K562 (cell line): ENCODE data around the gene HSDL2. TPM values are rescaled to one million over a fixed set of nuclear protein-coding genes. Genes with fewer than 3 reads are reported as not detected.
A peak's percentile ranks its signal among the peaks of the same experiment; 100 is the strongest.

Experiments
- ARID2 ChIP-seq: fragments of 450-650 bp; IDR thresholded peaks from 2 replicates; pipeline ENCODE4 v1.6.1; 2017; ENCODE audit warnings: antibody characterized with exemption, mild to moderate bottlenecking
- CXXC5 ChIP-seq: fragments of 250-450 bp; sonication (Bioruptor Pico); IDR thresholded peaks from 2 replicates; pipeline ENCODE4 v1.8.0; 2022; ENCODE audit warnings: inconsistent platforms, mild to moderate bottlenecking, moderate library complexity
- IFI16 ChIP-seq: fragments of 250-450 bp; sonication (Bioruptor Pico); IDR thresholded peaks from 2 replicates; pipeline ENCODE4 v2.1.2; 2022; ENCODE audit warnings: mild to moderate bottlenecking, inconsistent platforms
- MIER1 ChIP-seq: fragments of 450-650 bp; IDR thresholded peaks from 2 replicates; pipeline ENCODE4 v1.6.1; 2016; ENCODE audit warnings: antibody characterized with exemption, mild to moderate bottlenecking, low read depth
- NCOA6 ChIP-seq: fragments of 450-650 bp; IDR thresholded peaks from 2 replicates; pipeline ENCODE4 v1.6.1; 2017; ENCODE audit warnings: mild to moderate bottlenecking
- POLR2G ChIP-seq: fragments of 200-400 bp; formaldehyde crosslinking; IDR thresholded peaks from 2 replicates; pipeline ENCODE4 v1.6.1; 2017; ENCODE audit warnings: low read depth, mild to moderate bottlenecking, antibody characterized with exemption, low read length, moderate library complexity
- RBFOX2 ChIP-seq: fragments of 200-400 bp; formaldehyde crosslinking; IDR thresholded peaks from 2 replicates; pipeline ENCODE4 v1.6.1; 2017; ENCODE audit warnings: low read depth, mild to moderate bottlenecking, low read length, moderate library complexity
- RBM14 ChIP-seq: fragments of 200-400 bp; formaldehyde crosslinking; IDR thresholded peaks from 2 replicates; pipeline ENCODE4 v1.6.1; 2018; ENCODE audit warnings: low read depth, mild to moderate bottlenecking, low read length, moderate library complexity, borderline replicate concordance; ENCODE audit not compliant: insufficient read depth
- RUNX1 ChIP-seq: sonication (generic); IDR thresholded peaks from 2 replicates; pipeline ENCODE4 v1.6.1; 2016; ENCODE audit warnings: antibody characterized with exemption, low read depth
- SIN3A ChIP-seq, 2 experiments: fragments of 150-350 bp in 1 of 2; IDR thresholded peaks; 2 replicates each; pipeline ENCODE4 v1.6.1; 2011 to 2016; ENCODE audit warnings: borderline replicate concordance in 2 of 2, low read depth in 2 of 2, low read length in 2 of 2, mild to moderate bottlenecking in 2 of 2, moderate library complexity in 2 of 2; ENCODE audit not compliant: control insufficient read depth in 1 of 2
- SRF ChIP-seq, 2 experiments: fragments of 250-450, 450-650 bp in 1 of 2; sonication (Bioruptor Pico) in 1 of 2; sonication (generic) in 1 of 2; formaldehyde crosslinking; IDR thresholded peaks; 2 replicates each; pipeline versions ENCODE4 v1.5.0 to v1.5.1; 2020 to 2022; ENCODE audit warnings: mild to moderate bottlenecking in 1 of 2, missing genetic modification reagents in 1 of 2
- TCF7 ChIP-seq: sonication (generic); IDR thresholded peaks from 2 replicates; pipeline ENCODE4 v1.6.1; 2016; ENCODE audit warnings: antibody characterized with exemption, borderline replicate concordance
- YY1 ChIP-seq, 3 experiments: IDR thresholded peaks; 2 replicates each; pipeline ENCODE4 v1.6.1; 2011; ENCODE audit warnings: low read length in 2 of 3, mild to moderate bottlenecking in 2 of 3, moderate library complexity in 2 of 3, borderline replicate concordance in 1 of 3, control low read depth in 1 of 3, low read depth in 1 of 3; ENCODE audit not compliant: insufficient read depth in 3 of 3, insufficient replicate concordance in 2 of 3, control insufficient read depth in 1 of 3, insufficient read length in 1 of 3; ENCODE audit errors: extremely low read depth in 1 of 3
- ZEB2 ChIP-seq: fragments of 450-650 bp; IDR thresholded peaks from 2 replicates; pipeline ENCODE4 v1.6.1; 2016
- ZNF445 ChIP-seq: fragments of 250-450 bp; sonication (Bioruptor Pico); IDR thresholded peaks from 2 replicates; pipeline ENCODE4 v1.4.0; 2020; ENCODE audit warnings: low read depth, mild to moderate bottlenecking, moderate library complexity
- ZSCAN29 ChIP-seq: fragments of 450-650 bp; IDR thresholded peaks from 2 replicates; pipeline ENCODE4 v1.6.1; 2017
- polyA plus RNA-seq, 8 experiments: library from polyadenylated mRNA; depleted of rRNA in 4 of 8; stranded (reverse) in 5 of 8; unstranded in 3 of 8; fragments of >200 nt; fragmentation: Nextera tagmentation in 2 of 8; fragmentation: Illumina TruSeq in 1 of 8; extraction: Ambion mirVana in 2 of 8; extraction: Trizol in 1 of 8; gene quantifications; 2 replicates each; pipeline versions ENCODE4 v1.2.1 to v1.2.3, GENCODE V29; 2011 to 2014; ENCODE audit warnings: inconsistent platforms in 1 of 8, missing spikeins in 1 of 8
- total RNA-seq, 7 experiments: library from RNA; depleted of rRNA in 6 of 7; stranded (reverse); fragments of >200 nt in 6 of 7; fragmentation: Illumina TruSeq in 2 of 7; extraction: Trizol in 2 of 7; gene quantifications; 2 replicates each; pipeline versions ENCODE4 v1.2.1 to v1.2.3, GENCODE V29; 2011 to 2021; ENCODE audit warnings: low replicate concordance in 1 of 7
- TF ChIP-seq, protein P1 (sequence below): fragments of 450-650 bp; IDR thresholded peaks from 2 replicates; pipeline ENCODE4 v1.6.1; 2016; ENCODE audit warnings: low read depth
- TF ChIP-seq, protein P2 (sequence below): fragments of 250-450 bp; sonication (Bioruptor Pico); IDR thresholded peaks from 2 replicates; pipeline ENCODE4 v1.8.0; 2021; ENCODE audit warnings: moderate library complexity, mild to moderate bottlenecking, inconsistent platforms

Gene HSDL2
- total and polyA plus RNA-seq, 9 of the 15 experiments (the other 6 are each of a cell fraction or from before 2014, with no cell fraction given), result 22.8 to 74.1 (median 35.6) TPM

DNA sequence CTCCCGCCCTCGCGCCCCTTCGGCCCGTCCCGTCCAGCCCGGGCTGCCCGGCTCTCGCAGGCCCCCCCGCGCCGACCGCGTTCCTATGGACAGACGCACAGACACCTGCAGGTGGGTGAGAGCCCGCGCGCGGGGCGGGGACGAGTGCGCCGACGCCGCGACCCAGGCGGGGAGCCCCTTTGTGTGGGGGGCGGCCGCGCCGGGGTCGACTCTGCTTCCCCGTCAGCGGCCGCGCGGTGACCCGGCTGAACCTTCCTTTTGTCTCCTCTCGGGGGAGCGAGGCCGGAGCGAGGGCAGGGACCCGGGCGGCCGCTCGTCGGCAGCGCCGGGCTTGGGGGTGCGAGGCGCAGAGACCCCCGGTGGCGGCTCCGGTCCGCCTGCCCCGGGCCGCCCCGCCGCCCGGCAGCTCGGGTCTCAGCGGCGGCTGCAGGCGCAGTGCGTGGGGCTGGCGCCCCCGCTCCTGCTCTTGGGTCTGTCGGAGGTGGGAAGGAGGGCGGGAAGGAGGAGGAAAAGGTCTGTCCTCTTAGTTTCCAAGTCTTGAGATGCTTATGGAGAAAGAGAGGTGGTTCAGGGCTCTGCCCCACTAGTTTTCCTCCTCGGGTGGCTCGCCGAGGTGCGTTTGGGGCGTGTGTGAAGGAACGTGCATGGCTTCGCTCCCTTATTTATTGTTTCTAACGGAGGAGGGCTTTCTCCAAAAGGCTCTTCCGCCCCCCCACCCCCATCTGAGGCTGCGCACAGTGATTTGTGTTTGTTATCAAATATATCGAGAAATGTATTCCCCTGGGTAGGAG, 107.3 kb downstream of the HSDL2 start (continued):
- TF ChIP-seq, protein P1, sequence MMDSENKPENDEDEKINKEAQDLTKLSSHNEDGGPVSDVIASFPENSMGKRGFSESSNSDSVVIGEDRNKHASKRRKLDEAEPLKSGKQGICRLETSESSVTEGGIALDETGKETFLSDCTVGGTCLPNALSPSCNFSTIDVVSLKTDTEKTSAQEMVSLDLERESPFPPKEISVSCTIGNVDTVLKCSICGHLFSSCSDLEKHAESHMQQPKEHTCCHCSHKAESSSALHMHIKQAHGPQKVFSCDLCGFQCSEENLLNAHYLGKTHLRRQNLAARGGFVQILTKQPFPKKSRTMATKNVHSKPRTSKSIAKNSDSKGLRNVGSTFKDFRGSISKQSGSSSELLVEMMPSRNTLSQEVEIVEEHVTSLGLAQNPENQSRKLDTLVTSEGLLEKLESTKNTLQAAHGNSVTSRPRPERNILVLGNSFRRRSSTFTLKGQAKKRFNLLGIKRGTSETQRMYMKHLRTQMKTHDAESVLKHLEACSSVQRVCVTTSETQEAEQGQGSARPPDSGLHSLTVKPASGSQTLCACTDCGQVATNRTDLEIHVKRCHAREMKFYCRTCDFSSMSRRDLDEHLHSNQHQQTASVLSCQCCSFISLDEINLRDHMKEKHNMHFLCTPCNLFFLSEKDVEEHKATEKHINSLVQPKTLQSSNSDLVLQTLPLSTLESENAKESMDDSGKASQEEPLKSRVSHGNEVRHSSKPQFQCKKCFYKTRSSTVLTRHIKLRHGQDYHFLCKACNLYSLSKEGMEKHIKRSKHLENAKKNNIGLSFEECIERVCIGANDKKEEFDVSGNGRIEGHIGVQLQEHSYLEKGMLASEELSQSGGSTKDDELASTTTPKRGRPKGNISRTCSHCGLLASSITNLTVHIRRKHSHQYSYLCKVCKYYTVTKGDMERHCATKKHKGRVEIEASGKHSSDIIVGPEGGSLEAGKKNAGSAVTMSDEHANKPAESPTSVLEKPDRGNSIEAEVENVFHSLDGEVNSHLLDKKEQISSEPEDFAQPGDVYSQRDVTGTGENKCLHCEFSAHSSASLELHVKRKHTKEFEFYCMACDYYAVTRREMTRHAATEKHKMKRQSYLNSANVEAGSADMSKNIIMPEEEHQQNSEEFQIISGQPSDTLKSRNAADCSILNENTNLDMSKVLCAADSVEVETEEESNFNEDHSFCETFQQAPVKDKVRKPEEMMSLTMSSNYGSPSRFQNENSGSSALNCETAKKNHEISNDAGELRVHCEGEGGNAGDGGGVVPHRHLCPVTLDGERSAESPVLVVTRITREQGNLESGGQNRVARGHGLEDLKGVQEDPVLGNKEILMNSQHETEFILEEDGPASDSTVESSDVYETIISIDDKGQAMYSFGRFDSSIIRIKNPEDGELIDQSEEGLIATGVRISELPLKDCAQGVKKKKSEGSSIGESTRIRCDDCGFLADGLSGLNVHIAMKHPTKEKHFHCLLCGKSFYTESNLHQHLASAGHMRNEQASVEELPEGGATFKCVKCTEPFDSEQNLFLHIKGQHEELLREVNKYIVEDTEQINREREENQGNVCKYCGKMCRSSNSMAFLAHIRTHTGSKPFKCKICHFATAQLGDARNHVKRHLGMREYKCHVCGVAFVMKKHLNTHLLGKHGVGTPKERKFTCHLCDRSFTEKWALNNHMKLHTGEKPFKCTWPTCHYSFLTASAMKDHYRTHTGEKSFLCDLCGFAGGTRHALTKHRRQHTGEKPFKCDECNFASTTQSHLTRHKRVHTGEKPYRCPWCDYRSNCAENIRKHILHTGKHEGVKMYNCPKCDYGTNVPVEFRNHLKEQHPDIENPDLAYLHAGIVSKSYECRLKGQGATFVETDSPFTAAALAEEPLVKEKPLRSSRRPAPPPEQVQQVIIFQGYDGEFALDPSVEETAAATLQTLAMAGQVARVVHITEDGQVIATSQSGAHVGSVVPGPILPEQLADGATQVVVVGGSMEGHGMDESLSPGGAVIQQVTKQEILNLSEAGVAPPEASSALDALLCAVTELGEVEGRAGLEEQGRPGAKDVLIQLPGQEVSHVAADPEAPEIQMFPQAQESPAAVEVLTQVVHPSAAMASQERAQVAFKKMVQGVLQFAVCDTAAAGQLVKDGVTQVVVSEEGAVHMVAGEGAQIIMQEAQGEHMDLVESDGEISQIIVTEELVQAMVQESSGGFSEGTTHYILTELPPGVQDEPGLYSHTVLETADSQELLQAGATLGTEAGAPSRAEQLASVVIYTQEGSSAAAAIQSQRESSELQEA, result no peak
- TF ChIP-seq, protein P2, sequence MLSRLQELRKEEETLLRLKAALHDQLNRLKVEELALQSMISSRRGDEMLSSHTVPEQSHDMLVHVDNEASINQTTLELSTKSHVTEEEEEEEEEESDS, result no peak
- TF ChIP-seq NCOA6, result peak; percentile 77
- no peak for TF ChIP-seq TCF7
- no peak for TF ChIP-seq ARID2
- no peak for TF ChIP-seq ZEB2
- TF ChIP-seq RBM14, result no peak
- no peak for TF ChIP-seq RUNX1
- TF ChIP-seq SIN3A (IDR thresholded peaks at IDR 0.05; ENCODE audit: borderline replicate concordance in 2 of 2, control insufficient read depth in 1 of 2, low read depth in 2 of 2, low read length in 2 of 2), result peak in 1 of 2 experiments; percentile 8; a peak in 1 of 4 replicates
- TF ChIP-seq POLR2G, result peak; percentile 79; the same call in 1 of the 2 replicates
- TF ChIP-seq CXXC5 (CRISPR knock-in tag), result peak; percentile 63
- no peak for TF ChIP-seq ZSCAN29
- TF ChIP-seq YY1 (IDR thresholded peaks at IDR 0.05; ENCODE audit: borderline replicate concordance in 1 of 3, control insufficient read depth in 1 of 3, extremely low read depth in 1 of 3, insufficient read depth in 3 of 3, insufficient read length in 1 of 3, insufficient replicate concordance in 2 of 3, low read depth in 1 of 3, low read length in 2 of 3), result no peak
- no peak for TF ChIP-seq MIER1
- no peak for TF ChIP-seq IFI16 (CRISPR knock-in tag)
- TF ChIP-seq RBFOX2, result peak; percentile 68
- TF ChIP-seq ZNF445 (CRISPR knock-in tag), result no peak
- TF ChIP-seq SRF (CRISPR knock-in tag; IDR thresholded peaks at IDR 0.05), result no peak
